SK-MEL-5 (cell line): ENCODE data around the gene TGM4. TPM values are rescaled to one million over a fixed set of nuclear protein-coding genes. Genes with fewer than 3 reads are reported as not detected.

Experiments
- DNase-seq: peaks from one replicate; pipeline ENCODE4 v3.0.0-alpha.2; 2016; ENCODE audit warnings: low read depth, low spot score
- in situ Hi-C: cut with HindIII; loops from 2 replicates; pipeline ENCODE4 v1.10.0; 2016; ENCODE audit warnings: low sequenced_read_pairs, high pct_unique_total_duplicates, low pct_unique_long_range_greater_than_20kb
- total RNA-seq: library from RNA; depleted of rRNA; stranded (reverse); fragments of >200 nt; shearing (Covaris generic); gene quantifications from 2 replicates; pipeline ENCODE4 v1.2.3, GENCODE V29; 2014

Gene TGM4
- total RNA-seq, 1 experiment from 2014 or later = not detected

- in situ Hi-C loops = no loop called here
- no peak for DNase-seq
These were observed 6.8 kb upstream of the TGM4 start for GRCh38 chr3:44867421-44868111.

GRCh38 chr3:44870375-44871061 is 3.9 kb upstream of the TGM4 start:
- DNase-seq = no peak
- in situ Hi-C loops = no loop called here

GRCh38 chr3:44875596-44875995 is 1.2 kb downstream of the TGM4 start:
- in situ Hi-C loops = no loop called here
- no peak for DNase-seq

- DNase-seq = no peak
- in situ Hi-C loops = no loop called here
These were observed 2.9 kb downstream of the TGM4 start for GRCh38 chr3:44877333-44877732.

- DNase-seq = no peak
- in situ Hi-C loops = no loop called here
These were observed 5.9 kb downstream of the TGM4 start for GRCh38 chr3:44880284-44880683.

- in situ Hi-C loops = no loop called here
- DNase-seq = no peak
These were observed 9.0 kb downstream of the TGM4 start for GRCh38 chr3:44883213-44883955.

- in situ Hi-C loops = no loop called here
- no peak for DNase-seq
These were observed 9.6 kb downstream of the TGM4 start for GRCh38 chr3:44883999-44884431.

- DNase-seq = no peak
- in situ Hi-C loops = no loop called here
These were observed 11.2 kb downstream of the TGM4 start for GRCh38 chr3:44885618-44886017.

GRCh38 chr3:44886561-44886960 is 12.2 kb downstream of the TGM4 start:
- no peak for DNase-seq
- in situ Hi-C loops = no loop called here

GRCh38 chr3:44887101-44887500 is 12.7 kb downstream of the TGM4 start:
- DNase-seq = no peak
- in situ Hi-C loops = no loop called here

GRCh38 chr3:44890258-44890657 is 15.8 kb downstream of the TGM4 start:
- no peak for DNase-seq
- in situ Hi-C loops = no loop called here

GRCh38 chr3:44890852-44891251 is 16.4 kb downstream of the TGM4 start:
- in situ Hi-C loops = no loop called here
- DNase-seq = no peak

- no peak for DNase-seq
- in situ Hi-C loops = no loop called here
These were observed 18.3 kb downstream of the TGM4 start for GRCh38 chr3:44892689-44893088.

GRCh38 chr3:44893097-44893496 is 18.7 kb downstream of the TGM4 start:
- in situ Hi-C loops = no loop called here
- no peak for DNase-seq

- no peak for DNase-seq
- in situ Hi-C loops = no loop called here
These were observed 20.1 kb downstream of the TGM4 start for GRCh38 chr3:44894485-44894884.

GRCh38 chr3:44896440-44896839 is 22.0 kb downstream of the TGM4 start:
- in situ Hi-C loops = no loop called here
- DNase-seq = no peak

- DNase-seq = no peak
- in situ Hi-C loops = no loop called here
These were observed 25.4 kb downstream of the TGM4 start for GRCh38 chr3:44899683-44900367.

GRCh38 chr3:44902628-44903027 is 28.2 kb downstream of the TGM4 start:
- in situ Hi-C loops = no loop called here
- no peak for DNase-seq
